NCI-H774 (cell line): Measurements from ENCODE around the gene TRMO.

Source experiments
- DNase-seq: peaks from one replicate; lab custom pipeline; 2025; lab: John Stamatoyannopoulos, UW

Gene TRMO

DNA sequence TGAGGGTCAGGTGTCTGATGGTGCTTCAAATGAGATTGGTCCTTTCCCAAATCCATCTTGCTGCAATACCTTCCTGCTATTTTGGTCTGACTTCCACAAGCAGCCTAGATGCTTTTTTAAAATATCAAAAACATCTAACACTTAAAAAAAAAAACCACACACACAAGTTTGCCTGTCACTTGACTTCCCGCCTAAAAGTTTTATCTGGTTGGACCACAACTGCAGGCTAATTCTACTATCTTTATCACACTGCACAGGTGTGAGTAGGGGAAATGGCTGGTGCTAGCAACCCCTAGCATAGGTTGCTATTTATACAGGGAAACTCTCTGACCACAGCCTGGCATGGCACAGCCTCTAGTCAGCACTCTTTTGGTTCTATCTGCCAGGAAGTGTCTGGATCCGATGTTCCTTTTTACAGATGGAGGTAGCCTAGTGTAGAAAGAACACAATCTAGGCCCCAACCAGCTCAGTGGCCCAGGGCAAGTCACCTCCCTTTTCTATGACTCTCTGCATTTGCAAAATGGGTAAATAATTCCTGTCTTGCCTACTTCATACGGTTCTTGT, 15.9 kb upstream of the TRMO start, which contains the start of gene HEMGN:
TSS of gene HEMGN (minus strand) at position 92 of the 564 bp plus-strand sequence. CDS start at position 56, 36 bp downstream.
- DNase-seq, result no peak

GRCh38 chr9:97936998-97937397, 14.7 kb upstream of the TRMO start:
- no peak for DNase-seq

GRCh38 chr9:97935276-97935675, 13.0 kb upstream of the TRMO start:
- DNase-seq, result no peak

GRCh38 chr9:97934321-97935115, 12.2 kb upstream of the TRMO start:
- DNase-seq, result no peak

- DNase-seq, result no peak
Measured at GRCh38 chr9:97933297-97933998, 11.1 kb upstream of the TRMO start.

GRCh38 chr9:97930972-97931371, 8.7 kb upstream of the TRMO start:
- DNase-seq, result no peak

DNA sequence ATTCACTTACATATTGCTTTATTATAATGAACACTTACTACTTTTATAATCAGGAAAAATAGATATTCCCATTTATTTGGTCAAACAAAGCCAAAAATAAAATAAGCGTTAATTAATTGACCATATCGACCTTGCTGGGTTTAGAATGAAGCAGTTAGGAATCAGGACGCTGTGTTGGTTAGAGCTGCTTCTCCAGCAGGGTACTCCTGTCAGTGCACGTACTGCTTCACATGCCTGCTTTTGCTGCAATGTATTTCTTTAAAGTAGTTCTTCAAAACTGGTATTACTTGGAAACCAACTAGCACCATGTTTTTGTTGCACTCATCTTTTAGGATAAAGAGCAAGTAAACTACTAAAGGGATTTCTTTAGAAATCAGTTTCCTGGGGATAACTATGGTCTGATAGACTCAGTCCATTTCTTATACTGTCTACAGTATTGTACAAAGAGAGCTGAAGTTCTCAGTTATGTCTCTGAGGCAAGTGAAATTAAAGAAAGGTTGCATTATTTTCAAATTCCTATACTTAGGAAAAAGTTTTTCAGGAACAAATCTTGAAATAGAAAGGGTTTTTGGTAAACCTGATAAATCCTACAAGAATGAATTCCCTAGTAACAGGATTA, 6.8 kb upstream of the TRMO start:
- no peak for DNase-seq

DNA sequence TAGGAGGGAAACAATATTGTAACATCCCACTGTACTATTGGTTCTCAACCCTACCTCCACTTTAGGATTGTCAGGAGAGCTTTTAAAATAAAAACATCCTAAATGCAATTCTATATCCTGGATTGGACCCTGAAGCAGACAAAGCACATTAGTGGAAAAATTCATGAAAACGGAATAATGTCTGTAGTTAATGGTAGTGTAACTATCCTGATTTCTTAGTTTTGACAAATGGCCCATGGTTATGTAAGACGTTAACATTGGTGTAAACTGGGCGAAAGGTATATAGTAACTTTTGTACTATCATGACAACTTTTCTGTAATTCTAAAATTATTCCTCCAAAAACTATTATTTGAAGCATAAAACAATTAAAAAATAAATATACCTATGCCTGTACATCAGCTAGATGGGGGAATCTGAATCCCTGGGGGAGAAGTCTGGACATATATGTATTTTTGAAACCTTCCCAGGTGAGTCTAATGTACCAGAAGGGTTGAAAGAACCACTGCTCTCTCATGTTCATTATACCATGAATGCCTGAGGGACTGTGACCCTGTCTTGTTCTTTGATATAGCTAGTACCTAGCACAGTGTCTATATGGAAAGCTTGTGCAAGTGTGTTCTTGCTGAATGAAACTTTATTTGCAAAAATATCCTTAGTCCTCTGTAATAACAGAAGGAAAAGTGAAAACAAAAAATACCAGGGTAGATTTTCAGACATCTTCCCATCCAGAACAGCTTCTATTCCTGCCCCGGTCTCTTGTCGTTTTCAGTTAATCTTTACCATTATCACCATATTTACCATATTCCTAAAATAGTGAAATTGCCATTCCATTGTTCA, 3.4 kb upstream of the TRMO start:
- no peak for DNase-seq

GRCh38 chr9:97924386-97924785, 2.1 kb upstream of the TRMO start:
- no peak for DNase-seq

GRCh38 chr9:97923529-97924108, 1.3 kb upstream of the TRMO start:
- peak; percentile 72 for DNase-seq

DNA sequence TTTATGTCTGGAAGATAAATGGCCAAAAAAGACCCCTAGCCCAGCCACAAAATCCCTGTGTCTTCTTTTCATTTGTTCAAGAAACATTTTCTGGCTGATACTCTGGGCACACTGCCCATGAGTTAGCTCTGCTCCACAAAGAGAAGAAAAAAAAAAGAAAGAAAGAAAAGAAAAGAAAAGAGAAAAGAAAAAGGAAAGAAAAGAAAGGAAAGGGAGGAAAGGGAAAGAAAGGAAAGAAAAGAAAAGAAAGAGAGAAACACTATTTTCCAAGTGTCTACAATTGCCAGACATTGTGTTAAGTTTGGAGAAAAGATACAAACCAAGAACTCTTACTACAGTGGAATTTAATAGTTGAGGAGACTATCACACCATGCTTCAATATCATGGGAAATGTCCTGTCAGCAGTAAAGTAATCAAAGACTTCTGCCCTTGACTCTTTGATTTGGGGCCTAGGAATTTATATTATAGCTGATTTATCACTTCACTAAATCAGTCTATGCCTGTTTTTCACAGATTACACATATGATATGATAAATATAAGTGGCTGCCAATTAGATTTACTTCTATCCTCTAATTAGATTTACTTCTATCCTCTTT, 3.0 kb downstream of the TRMO start:
- DNase-seq, result no peak

GRCh38 chr9:97918611-97919010, 3.7 kb downstream of the TRMO start:
- no peak for DNase-seq

DNA sequence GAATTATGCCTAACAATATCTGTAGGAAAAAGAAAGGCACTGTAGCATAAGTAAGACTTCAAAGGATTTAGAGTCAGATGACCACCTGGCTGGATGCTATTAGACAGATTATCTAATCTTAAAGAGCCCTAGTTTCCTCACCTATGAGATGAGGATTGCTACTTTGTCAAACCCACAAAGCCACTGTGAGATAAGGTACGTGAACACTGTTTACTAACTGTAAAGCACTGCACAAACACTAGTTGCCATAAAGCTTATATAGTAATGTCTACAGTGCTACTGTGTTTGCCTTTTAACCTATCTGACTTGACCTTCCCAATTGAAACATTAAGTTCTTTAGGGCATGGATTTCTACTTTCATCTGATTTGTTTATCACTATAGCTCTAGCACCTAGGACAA, 10.3 kb downstream of the TRMO start:
- DNase-seq, result no peak

- DNase-seq, result no peak
Measured at GRCh38 chr9:97911528-97911927, 10.8 kb downstream of the TRMO start.

- no peak for DNase-seq
Measured at GRCh38 chr9:97910357-97910756, 11.9 kb downstream of the TRMO start.

DNA sequence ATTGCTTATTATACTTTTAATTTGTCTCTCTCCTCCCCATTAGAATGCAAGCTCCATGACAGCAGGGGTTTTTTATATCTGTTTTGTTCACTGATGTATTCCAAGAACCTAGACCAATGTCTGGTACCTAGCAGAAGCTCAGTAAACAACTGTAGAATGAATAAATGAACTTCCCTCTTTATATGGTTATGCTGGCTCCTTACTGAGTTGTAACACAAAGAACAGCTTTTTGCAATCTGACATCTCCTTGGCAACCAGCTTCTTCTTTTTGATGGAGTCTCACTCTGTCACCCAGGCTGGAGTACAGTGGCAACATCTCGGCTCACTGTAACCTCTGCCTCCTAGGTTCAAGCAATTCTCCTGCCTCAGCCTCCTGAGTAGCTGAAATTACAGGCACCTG, 13.6 kb downstream of the TRMO start:
- no peak for DNase-seq

DNA sequence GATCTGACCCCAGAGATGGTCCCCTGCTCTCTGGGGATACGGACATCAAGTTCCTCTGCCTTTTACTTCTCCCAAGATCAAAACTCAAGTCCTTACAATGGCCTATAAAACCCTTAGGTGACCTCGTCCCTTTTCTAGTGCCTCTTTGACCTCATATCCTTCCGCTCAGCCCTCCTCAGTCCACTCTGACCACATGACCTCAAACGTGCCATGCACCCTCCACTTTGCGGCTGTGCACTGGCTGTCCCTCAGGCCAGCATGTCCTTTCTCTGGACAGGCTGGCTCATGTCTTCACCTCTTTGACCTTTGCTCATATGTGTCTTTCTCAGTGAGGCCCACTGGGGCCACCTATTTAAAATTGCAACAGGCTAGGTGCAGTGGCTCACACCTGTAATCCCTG, 14.7 kb downstream of the TRMO start:
- no peak for DNase-seq

DNA sequence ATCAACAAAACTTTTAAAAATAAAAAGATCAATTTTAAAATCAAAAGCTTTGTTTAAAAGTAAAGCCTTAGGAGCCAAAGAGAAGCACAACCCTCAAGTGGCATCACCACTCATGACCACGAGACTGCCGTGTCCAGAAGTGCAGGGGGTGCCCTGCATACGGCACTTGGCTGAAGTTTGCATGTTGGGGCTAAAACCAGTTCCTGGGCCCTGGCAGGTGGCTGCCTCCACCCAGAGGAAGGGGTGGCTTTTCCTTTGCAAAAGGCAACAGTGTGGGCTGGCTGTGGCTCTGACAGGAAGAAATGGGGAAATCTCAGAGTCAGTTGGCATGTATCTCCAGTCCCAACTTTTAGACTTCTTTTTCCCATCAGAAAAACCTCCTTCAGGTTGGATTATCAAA, 15.3 kb downstream of the TRMO start:
- no peak for DNase-seq

GRCh38 chr9:97906236-97906831, 16.0 kb downstream of the TRMO start:
- no peak for DNase-seq

- no peak for DNase-seq
Measured at GRCh38 chr9:97905228-97905627, 17.1 kb downstream of the TRMO start.

- no peak for DNase-seq
Measured at GRCh38 chr9:97904725-97905124, 17.6 kb downstream of the TRMO start.
